Esophagus mucosa (tissue), 1 donor: ENCODE data around the gene MAZ. TPM values are rescaled to one million over a fixed set of nuclear protein-coding genes. Genes with fewer than 3 reads are reported as not detected.
"Not testable (repeated sequence)": the region's sequence is repeated elsewhere in the genome, so short reads cannot be mapped to it uniquely, and the experiment has no call there.

Experiments
- ATAC-seq: fragments of 200-7000 bp; cut with Tn5 transposase; one replicate; pipeline ENCODE4 v1.9.1; 2020
- total RNA-seq: library from RNA; stranded (reverse); gene quantifications from one replicate; pipeline ENCODE4 v1.2.4, GENCODE V29; 2023
- donor health status: DM: yes; HTN: yes; CAD: no.

Gene MAZ
- total RNA-seq, result 169 TPM

DNA sequence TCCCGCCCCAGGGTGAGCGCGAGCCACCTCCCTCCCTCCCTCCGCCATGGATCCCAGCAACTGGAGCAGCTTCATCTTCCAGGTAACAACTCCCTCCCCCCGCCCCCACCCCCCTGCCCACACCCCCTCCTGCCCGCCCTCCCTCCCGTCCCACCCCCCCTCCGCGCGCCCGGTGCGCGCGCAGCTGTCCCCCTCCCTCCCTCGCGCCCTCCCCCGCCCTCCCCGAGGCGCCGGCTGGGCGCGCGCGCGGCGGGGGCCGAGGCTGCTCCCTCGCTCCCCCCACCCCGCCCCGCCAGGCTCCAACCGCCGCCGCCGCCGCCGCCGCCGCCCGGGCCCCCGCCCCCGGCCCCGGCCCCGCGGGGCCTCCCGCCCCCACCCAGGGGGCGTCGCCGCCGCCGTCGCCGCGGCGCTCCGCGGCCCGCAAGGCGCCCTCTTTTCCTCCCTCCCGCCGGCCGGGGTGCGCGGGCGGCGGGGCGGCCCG, at the start of gene MAZ:
Gene MAZ, plus strand, starts transcription at position 431 of the 481 bp plus-strand sequence. CDS start 173 bp downstream, outside the sequence.
- ATAC-seq, result peak; percentile 7

DNA sequence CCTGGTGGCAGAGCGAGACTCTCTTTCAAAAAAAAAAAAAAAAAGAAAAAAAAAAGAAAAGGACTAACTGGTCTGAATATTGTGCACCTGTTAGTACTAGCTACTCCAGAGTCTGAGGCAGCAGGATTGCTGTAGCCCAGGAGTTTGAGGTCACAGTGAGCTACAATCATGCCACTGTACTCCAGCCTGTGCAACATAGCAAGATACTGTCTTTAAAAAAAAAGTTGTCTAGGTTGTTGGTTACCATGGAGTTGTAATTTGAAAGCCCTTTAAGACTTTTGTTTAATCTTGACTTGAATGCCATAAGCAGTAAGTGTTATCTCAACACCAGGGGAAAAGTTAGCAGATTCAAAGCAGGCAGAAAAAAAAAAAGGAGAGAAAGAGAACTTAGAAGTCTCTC, 49.7 kb upstream of the MAZ start:
- no peak for ATAC-seq

DNA sequence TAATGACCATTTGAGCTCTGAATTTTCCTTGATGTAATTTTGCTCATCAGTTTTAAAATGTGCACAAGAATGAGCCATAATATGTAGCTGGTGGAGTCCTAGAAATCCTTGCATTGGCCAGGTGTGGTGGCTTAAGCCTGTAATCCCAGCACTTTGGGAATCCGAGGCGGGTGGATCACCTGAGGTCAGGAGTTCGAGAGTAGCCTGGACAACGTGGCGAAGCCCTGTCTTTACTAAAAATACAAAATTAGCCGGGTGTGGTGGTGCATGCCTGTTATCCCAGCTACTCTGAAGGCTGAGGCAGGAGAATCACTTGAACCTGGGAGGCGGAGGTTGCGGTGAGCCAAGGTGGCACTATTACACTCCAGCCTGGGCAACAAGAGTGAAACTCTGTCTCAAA, 49.2 kb upstream of the MAZ start:
- ATAC-seq, result not testable (repeated sequence)

DNA sequence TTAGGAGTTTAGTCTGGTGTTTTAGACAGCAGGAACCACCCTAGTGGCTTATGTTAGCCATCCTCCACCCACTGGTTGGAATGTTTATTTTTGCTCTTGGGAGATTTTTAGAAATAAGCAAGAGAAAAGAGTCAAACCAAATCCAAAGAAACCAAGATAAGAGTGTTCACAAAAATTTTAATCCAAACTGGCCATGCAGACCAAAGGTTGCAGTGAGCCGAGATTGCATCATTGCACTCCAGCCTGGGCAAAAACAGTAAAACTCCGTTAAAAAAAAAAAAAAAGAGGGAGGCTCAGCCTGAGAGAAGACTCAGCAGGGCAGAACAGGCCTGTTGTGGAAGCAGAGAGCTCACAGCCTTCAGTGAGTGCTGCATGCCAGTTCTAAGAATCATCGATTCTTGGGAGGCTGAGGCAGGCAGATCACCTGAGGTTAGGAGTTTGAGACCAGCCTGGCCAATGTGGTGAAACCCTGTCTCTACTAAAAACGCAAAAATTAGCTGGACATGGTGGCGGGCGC, 48.3 kb upstream of the MAZ start:
- no peak for ATAC-seq

DNA sequence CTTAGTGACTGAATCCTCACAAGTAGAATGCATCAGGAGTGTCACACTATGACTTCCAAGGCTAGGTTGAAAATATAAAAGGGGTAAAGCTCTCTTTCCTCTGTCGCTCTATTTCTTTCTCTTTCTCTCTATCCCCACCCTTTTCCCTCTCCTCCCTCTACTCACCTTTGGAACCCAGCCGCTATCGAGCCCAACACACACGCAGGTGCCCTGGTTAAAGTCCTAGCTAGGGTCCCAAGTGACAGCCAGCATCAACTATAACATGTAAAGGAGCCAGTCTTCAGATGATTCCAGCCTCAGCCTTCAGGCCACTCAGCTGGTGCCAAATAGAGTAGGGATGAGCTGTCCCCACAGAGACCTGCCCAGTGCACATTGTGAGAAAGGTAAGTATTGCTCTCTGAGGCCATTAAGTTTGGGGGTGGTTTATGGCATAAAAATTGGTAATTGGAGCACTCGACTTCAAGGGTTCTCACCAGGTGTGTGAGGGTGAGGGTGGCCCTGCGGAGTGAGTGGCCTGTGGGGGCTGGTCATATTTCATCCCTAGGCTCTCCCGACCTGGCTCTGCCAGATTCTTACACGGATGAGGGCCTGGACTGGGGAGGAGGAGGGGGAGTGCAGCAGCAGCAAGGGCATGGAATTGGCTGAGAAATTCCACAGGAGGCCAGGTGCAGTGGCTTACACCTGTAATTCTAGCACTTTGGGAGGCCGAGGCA, 45.6 kb upstream of the MAZ start:
- ATAC-seq, result no peak

DNA sequence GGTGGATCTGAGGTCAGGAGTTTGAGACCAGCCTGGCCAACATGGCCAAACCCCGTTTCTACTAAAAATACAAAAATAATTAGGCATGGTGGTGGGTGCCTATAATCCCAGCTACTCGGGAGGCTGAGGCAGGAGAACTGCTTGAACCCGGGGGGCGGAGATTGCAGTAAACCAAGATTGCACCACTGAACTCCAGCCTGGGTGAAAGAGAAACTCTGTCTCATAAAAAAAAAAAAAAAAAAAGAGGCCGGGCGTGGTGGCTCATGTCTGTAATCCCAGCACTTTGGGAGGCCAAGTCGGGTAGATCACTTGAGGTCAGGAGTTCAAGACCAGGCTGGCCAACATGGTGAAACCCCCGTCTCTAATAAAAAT, 45.1 kb upstream of the MAZ start:
- ATAC-seq, result not testable (repeated sequence)

DNA sequence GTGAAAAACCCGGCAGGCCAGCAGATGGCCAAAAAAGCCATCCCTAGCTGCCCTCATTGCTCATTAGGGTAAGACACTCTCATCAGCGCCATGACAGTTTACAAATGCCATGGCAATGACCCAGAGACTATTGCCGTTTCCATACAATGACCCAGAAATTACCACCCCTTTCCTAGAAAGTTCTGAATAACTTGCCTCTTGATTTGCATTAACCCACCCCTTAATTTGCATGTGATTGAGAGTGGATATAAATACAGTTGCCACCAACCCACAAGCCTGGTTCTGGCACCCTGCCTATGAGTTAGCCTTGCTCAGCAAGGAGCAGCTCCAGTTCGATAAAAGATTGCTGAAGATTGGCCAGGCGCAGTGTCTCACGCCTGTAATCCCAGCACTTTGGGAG, 44.4 kb upstream of the MAZ start:
- no peak for ATAC-seq

DNA sequence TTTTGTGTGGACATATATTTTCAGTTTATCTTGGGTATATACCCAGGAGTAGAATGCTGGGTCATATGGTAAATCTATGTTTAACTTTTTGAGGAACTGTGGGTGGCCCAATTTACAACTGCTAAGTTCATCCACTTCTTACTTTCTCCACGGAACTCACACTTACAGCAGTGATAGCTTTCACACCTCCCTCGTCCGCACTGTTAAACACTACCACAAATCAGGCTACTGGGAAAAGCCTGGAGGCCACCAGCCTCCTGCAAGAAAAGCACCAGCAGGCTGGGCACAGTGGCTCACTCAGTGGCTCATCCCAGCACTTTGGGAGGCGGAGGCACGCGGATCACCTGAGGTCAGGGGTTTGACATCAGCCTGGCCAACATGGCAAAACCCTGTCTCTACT, 43.0 kb upstream of the MAZ start:
- ATAC-seq, result no peak

DNA sequence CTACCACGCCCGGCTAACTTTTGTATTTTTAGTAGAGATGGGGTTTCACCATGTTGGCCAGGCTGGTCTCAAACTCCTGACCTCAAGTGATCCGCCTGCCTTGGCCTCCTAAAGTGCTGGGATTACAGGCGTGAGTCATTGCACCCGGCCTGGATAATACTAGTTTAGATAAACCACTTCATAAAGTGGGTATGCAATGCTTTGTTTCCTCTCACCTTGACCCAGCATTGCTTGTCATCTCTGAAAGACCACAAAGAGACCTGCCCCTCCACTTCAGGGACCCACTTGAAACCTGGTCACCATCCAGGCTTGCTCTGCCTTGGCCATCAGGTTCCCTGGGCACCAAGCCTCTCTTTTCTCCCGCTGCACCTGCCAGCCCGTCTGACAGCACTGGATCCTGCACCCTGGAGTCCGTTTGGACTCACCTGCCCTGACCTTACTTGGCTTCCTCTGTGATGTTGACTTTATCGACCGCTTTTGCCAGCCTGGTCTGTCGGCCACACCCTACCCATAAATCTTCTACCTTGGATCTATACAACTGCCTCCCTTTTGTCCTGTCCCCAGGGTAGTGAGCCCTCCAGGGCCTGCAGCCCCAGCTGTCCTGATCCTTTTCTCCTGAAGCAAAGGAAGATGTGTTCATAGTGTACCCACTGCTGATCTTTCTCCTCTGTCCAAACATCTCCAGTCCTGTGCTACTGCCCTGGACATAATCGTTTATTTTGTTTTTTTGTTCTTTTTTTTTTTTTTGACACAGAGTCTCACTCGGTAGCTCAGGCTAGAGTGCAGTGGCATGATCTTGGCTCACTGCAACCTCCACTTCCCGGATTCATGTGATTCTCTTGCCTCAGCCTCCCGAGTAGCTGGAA, 40.9 kb upstream of the MAZ start:
- peak; percentile 22 for ATAC-seq

DNA sequence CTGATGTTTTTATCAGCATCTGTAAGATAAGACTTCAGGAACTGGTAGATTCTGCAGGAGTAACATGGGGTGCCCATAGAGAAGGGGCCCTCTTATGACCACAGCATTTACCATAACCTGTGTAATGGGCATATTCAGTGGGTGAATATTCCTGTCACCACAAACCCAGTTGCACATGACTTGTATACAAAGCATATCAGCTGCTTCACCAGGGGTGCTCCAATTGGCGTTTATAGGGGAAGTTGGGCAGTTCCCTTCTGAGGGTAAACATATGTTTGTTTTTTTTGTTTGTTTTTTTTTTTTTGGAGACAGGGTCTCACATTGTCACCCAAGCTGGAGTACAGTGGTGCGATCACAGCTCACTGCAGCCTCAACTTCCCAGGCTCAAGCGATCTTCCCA, 39.8 kb upstream of the MAZ start:
- no peak for ATAC-seq

DNA sequence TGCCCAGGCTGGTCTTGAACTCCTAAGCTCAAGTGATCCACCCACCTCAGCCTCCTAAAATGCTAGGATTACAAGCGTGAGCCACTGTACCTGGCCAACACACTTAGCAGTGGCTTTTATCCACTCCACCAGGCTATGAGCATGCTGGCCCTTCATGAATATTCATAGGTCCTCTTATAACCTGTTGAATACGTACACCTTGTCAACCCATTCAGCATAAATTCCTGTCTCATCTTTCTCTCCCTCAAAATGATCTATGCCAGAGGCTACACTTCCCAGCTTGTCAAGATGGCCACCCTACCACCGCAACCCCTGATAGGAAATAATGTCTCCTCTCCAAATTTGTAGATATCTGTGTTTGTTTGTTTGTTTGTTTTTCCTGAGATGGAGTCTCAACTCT, 39.3 kb upstream of the MAZ start:
- ATAC-seq, result no peak

DNA sequence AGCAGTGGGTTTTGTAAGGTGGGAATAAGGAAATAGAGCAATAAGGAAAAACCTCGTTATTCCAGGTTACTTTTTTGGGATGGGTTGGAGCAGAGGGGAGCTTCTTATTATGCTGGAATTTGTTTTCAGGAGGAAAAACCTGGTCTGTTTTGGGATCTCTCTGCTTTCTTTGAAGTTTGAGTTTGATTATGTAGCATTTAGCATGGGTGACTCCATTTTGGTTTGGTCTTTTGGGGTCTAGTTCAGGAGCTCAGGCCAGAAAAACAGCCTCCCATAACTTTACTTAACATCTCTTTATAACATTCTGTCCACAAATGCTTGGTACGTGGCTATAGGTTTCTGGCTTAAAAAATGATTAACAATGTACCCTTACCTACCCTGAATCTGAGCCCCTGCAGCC, 36.8 kb upstream of the MAZ start:
- no peak for ATAC-seq

DNA sequence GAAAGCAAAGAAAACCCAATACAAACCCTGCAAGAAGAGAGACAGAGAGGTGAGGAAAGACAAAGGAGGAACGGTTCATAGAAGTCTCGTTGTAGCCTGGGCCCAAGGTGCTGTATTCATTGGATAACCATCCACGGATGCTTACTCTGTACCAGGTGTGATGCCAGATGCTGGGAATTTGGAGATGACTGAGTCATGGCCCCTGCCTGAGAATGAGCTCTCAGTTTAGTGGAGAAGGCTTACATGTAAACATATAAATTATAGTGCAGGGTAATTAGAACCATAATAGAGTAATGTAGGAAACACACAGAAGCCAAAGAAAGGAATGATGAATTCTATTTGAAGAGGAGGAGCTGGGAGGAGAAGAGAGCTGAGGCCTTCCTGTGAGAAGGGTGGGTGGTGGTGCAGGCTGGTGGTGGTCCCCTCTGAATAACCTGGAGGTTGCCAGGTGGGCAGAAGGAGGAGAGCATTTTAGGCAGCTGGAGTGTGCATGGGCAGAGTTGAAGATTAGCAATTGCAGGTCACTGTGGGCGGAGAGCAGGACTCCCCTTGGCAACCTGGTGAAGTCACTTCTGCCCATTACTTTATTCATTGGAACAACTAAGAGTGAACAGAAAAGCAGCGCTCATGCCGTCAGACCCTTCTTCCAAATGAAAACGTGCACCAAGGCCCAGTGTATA, 35.9 kb upstream of the MAZ start:
- ATAC-seq, result no peak

DNA sequence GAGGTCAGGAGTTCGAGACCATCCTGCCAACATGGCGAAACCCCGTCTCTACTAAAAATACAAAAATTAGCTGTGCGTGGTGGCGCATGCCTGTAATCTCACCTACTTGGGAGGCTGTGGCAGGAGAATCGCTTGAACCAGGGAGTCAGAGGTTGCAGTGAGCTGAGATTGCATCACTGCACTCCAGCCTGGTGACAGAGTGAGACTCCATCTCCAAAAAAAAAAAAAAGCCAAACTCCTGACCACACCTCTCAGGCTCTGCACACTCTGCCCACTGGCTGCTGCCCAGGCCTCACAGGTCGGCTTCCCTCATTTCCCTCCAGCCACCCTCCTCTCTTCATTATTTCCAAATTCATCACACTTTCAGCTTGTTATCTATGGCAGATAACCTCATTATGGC, 34.0 kb upstream of the MAZ start:
- ATAC-seq, result not testable (repeated sequence)

DNA sequence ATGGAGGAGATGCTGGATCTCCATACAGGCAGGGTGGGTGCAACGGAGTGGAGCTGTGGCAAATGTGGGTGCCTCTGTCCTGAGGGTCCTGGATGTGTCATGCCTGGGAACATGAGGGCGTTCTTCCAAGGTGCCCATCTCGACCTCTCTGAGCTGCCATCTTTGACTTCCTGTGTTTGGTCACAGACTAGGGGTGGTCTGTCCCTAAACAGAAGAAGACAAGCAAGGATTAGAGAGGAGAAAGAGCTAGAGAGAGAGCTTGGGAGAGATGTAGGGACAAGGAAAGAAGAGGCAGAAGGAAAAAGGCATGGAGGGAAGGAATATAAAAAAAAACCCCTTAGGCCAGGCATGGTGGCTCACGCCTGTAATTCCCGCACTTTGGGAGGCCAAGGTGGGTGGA, 31.6 kb upstream of the MAZ start:
- no peak for ATAC-seq

DNA sequence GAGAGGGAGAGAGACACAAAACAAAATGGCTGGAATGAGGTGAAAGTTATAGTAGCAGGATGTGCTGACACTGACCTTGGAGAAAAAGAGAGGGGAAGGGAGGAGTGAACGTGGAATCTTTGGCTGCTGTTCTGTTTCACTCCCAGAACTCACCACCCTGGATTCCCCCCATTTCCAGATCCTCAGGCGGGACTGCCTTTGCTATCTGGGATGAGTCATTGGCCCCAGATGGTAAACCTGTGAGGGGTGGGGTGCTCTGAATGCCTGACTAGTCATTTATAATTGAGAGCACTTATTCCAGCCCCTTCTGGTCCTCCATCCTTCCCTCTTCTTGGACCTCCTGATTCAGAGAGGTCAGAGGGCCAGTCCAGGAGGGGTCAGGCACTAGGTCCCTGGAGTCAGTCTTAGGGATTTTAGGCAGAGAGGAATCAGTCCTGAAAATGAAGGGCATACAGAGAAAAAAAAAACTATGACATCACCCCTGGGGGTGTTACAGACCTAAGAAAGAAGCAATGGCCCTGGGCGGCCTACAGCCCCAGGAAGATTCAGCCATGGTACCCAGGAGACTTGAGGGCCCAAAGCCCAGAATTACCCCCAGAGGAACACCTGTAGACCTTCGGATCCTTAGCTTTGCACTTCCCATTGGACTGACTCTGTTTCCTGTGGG, 30.5 kb upstream of the MAZ start:
- ATAC-seq, result no peak

DNA sequence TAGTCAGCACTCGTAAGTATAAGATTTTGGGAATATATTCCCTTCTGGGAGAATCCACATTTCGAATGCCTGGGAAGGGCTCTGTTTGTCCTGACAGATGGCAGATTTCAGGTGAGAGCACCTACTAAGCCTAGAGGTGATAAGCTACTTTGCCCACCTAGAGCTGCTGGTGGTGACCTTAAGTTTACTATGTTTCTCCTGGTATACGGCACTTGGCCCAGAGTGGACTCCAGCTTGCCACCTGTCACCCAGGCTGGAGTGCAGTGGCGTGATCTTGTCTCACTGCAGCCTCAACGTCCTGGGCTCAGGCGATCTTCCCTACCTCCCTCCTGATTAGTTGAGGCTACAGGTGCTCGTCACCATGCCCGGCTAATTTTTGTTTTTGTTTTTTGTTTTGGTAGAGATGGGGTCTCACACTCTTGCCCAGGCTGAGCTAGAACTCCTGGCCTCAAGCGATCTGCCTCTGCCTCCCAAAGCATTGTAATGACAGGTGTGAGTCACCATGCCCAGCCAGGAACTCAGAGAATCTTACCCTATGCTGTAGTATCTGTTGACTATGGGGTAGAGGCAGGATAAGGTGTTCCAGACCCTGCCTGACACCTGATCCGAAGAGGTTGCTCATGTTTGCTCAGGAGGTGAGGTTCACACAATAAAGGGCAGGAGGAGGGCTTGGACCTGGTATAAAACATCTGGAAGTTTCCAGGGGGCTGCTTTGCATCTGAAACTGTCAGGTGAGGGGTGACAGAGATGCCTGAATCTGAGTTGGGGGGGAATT, 28.6 kb upstream of the MAZ start, which contains the start of gene ZG16:
Gene ZG16, plus strand, starts transcription at position 681 of the 775 bp plus-strand sequence. CDS start 1,011 bp downstream, outside the sequence.
- ATAC-seq, result peak; percentile 15

DNA sequence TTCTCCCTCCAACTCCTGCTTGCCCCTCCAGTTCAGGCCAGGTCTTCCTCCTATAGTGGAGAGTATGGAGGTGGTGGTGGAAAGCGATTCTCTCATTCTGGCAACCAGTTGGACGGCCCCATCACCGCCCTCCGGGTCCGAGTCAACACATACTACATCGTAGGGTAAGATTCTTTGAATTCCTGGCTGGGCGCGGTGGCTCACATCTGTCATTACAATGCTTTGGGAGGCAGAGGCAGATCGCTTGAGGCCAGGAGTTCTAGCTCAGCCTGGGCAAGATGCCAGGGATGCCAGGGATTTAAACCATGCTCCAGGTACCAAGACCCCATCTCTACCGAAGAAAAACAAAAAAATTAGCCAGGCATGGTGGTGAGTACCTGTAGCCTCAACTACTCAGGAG, 26.9 kb upstream of the MAZ start:
- ATAC-seq, result no peak

DNA sequence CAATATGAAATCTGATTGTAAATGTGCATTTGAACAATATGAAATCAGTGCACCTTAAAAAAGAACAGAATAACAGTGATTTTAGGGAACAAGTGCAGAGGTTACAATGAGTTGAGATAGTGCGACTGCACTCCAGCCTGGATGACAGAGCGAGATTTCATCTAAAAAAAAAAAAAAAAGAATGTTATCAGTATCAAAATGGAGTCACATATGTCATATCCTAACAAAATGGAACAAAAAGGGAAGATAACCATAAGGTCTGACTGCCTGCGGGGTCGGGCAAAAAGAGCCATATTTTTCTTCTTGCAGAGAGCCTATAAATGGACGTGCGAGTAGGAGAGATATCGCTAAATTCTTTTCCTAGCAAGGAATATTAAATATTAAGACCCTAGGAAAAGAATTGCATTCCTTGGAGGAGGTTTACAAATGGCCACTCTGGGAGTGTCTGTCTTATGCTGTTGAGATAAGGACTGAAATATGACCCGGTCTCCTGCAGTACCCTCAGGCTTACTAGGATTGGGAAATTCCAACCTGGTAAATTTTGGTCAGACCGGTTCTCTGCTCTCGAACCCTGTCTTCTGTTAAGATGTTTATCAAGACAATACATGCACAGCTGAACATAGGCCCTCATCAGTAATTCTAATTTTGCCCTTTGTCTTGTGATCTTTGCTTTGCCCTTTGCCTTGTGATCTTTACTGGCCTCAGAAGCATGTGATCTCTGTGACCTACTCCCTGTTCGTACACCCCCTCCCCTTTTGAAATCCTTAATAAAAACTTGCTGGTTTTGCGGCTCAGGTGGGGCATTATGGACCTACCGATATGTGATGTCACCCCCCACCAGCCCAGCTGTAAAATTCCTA, 23.0 kb upstream of the MAZ start:
- ATAC-seq, result not testable (repeated sequence)

DNA sequence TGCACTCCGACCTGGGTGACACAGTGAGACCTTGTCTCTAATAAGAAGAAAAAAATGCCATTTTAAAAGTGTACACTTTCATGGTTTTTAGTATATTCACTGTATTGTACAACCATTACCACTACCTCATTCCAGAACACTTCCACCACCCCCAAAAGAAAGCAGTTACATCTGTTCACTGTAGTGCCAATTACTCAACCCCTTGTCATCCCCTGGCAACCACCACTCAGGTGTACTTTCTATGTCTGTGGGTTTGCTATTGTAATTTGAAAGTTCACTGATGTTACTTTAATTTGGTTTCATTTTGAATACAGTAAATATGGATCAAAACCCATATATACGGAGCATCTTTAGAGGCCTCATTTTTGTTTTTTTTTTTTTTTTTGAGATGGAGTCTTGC, 22.2 kb upstream of the MAZ start:
- ATAC-seq, result no peak
